Cardiac muscle cell (in vitro differentiated cells and primary cell): ENCODE results near the gene BMAL2. TPM values are rescaled to one million over a fixed set of nuclear protein-coding genes. Genes with fewer than 3 reads are reported as not detected.
A peak's percentile ranks its signal among the peaks of the same experiment; 100 is the strongest.

Source experiments
- DNase-seq, 2 donors: peaks; one replicate each; pipeline versions ENCODE4 v3.0.0 to v3.0.0-alpha.2; 2010 to 2017; ENCODE audit warnings: low read depth in 1 of 2, low spot score in 1 of 2
- H3K27ac ChIP-seq: fragments of 200-600 bp; sonication (generic); 2 replicates; pipeline ENCODE4 v1.5.1; 2016
- H3K27me3 ChIP-seq: fragments of 200-600 bp; sonication (generic); 2 replicates; pipeline ENCODE4 v1.6.0; 2016; ENCODE audit warnings: control low read depth
- H3K36me3 ChIP-seq: fragments of 200-600 bp; sonication (generic); 2 replicates; pipeline ENCODE4 v1.5.1; 2016; ENCODE audit warnings: control low read depth
- H3K4me1 ChIP-seq: fragments of 200-600 bp; sonication (generic); 2 replicates; pipeline ENCODE4 v1.8.1; 2017; ENCODE audit warnings: low read depth, mild to moderate bottlenecking, mixed run types
- H3K4me3 ChIP-seq: fragments of 200-600 bp; sonication (generic); 2 replicates; pipeline ENCODE4 v1.5.1; 2016; ENCODE audit warnings: mild to moderate bottlenecking
- H3K9me3 ChIP-seq: fragments of 200-600 bp; sonication (generic); 2 replicates; pipeline ENCODE4 v1.5.1; 2017; ENCODE audit warnings: low read depth, mild to moderate bottlenecking, control low read depth
- CTCF ChIP-seq: IDR thresholded peaks from 2 replicates; pipeline ENCODE4 v1.5.1; 2012; ENCODE audit warnings: low read depth, mild to moderate bottlenecking, low read length
- polyA plus RNA-seq: library from polyadenylated mRNA; unstranded; fragments of >200 nt; fragmentation: Nextera tagmentation; extraction: Ambion mirVana; gene quantifications from 2 replicates; pipeline ENCODE4 v1.2.1, GENCODE V29; 2016
- total RNA-seq: library from RNA; depleted of rRNA; stranded (reverse); fragments of >200 nt; gene quantifications from 2 replicates; pipeline ENCODE4 v1.2.3, GENCODE V29; 2016

The BMAL2 gene
- total RNA-seq (0.98 and 1.2 TPM in 2 replicates), polyA plus RNA-seq (0.72 and 1.4 TPM in 2 replicates)

DNA sequence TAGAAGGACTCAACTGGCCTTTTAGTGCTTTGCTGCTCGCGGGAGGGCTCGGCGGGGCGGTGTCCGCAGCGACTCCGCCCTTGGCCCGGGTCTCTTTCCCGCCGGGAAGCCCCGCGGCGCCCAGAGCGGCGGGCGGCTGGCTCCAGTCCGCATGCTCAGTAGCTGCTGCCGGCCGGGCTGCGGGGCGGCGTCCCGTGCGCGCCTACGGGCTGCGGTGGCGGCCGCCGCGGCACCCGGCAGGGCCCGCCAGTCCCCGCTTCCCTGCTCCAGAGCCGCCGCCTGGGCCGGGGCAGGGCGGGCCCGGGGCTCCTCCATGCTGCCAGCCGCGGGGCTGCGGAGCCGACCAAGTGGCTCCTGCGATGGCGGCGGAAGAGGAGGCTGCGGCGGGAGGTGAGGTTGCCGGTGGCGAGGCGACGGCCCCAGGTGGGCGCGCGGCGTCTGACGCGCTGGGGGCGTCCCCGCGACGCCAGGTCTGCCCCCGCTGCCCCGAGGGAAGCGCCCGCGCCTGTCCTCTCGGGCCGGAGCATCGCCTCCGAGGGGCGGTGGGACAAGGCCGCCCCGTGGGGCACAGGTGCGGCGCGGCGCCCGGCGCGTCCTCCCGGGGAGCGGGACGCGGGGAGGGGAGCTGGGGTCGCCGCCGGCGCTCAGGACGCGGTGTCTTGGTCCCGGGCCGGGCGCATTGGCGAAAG, at the start of gene BMAL2:
Gene BMAL2 (plus strand): TSS at position 123 of the 689 bp plus-strand sequence. CDS start 237 bp downstream, at position 360.
- no peak within 1 kb of the TSS for H3K27ac ChIP-seq
- no peaks in the 10 kb centered on the region for H3K4me1 ChIP-seq
- H3K36me3 ChIP-seq = no peaks in the 10 kb centered on the region
- peak; percentile 57 to 71 for DNase-seq
- no peak for TF ChIP-seq CTCF
- H3K27me3 ChIP-seq = peaks cover 63% of the 10 kb centered on the region
- H3K9me3 ChIP-seq = no peaks in the 10 kb centered on the region
- peak within 1 kb of the TSS; percentile 64 for H3K4me3 ChIP-seq

DNA sequence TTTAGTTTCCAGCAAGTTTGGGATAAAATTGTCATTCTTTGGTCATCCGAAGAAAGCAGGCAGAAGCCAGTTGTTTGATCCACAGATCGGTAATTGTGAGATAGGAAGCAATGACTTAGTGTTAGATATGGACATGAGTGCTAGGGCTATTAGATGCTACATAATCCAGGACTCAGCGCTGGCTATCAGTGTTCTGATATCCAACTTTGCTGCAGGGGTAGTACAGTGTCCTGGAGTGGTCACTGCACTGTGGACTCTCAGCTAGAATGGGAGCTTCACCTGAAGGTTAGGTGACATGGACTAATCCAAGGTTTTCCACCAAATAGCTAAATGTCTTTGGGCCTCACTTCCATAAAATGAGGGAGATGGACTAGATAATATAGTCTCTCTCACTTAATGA, 48.6 kb upstream of the BMAL2 start:
- peaks cover 24% of the 10 kb centered on the region for H3K4me1 ChIP-seq
- DNase-seq = no peak
- no peaks in the 10 kb centered on the region for H3K9me3 ChIP-seq
- H3K4me3 ChIP-seq = no peak overlapping the region
- no peaks in the 10 kb centered on the region for H3K36me3 ChIP-seq
- TF ChIP-seq CTCF = no peak
- no peaks in the 10 kb centered on the region for H3K27me3 ChIP-seq
- H3K27ac ChIP-seq = no peak overlapping the region

GRCh38 chr12:27284751-27285150, 47.9 kb upstream of the BMAL2 start:
- Histone ChIP-seq H3K27ac (no peak overlapping the region), H3K9me3 (no peaks in the 10 kb centered on the region), H3K4me3 (no peak overlapping the region), H3K4me1 (peaks cover 24% of the 10 kb centered on the region), H3K36me3 (no peaks in the 10 kb centered on the region), H3K27me3 (no peaks in the 10 kb centered on the region)
- no peak for TF ChIP-seq CTCF
- peak in 1 of 2 donors; percentile 73 for DNase-seq

DNA sequence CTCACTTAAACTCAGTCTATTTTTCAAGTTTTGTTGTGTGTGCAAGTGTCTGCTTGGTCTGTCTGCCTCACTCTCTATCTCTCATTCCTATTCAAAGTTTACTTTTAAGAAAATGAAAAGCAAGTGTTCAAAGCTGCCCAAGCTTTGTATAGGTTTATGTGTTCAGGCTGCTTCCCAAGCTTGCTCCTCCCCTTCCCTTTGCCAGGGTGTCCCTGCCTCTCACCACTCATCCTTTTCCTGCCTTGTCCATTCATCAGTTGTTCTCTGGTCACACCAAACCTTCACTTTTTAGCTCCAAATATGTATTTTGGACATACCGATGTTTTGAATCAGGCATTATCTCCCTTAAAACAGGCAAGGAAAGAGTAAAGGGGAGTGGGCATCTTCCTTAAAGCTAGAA, 47.2 kb upstream of the BMAL2 start:
- H3K4me1 ChIP-seq = peaks cover 25% of the 10 kb centered on the region
- no peak for TF ChIP-seq CTCF
- DNase-seq = peak in 1 of 2 donors; percentile 38
- no peaks in the 10 kb centered on the region for H3K27me3 ChIP-seq
- H3K9me3 ChIP-seq = no peaks in the 10 kb centered on the region
- H3K27ac ChIP-seq = no peak overlapping the region
- no peak overlapping the region for H3K4me3 ChIP-seq
- H3K36me3 ChIP-seq = no peaks in the 10 kb centered on the region

GRCh38 chr12:27289414-27289813, 43.2 kb upstream of the BMAL2 start:
- no peak for DNase-seq
- TF ChIP-seq CTCF = no peak
- Histone ChIP-seq H3K27ac (no peak overlapping the region), H3K9me3 (no peaks in the 10 kb centered on the region), H3K4me3 (no peak overlapping the region), H3K4me1 (peaks cover 40% of the 10 kb centered on the region), H3K27me3 (no peaks in the 10 kb centered on the region), H3K36me3 (no peaks in the 10 kb centered on the region)
